Measurements from ENCODE around the gene HMG20B.
"Not testable (repeated sequence)": the region's sequence is repeated elsewhere in the genome, so short reads cannot be mapped to it uniquely, and the experiment has no call there.

DNA sequence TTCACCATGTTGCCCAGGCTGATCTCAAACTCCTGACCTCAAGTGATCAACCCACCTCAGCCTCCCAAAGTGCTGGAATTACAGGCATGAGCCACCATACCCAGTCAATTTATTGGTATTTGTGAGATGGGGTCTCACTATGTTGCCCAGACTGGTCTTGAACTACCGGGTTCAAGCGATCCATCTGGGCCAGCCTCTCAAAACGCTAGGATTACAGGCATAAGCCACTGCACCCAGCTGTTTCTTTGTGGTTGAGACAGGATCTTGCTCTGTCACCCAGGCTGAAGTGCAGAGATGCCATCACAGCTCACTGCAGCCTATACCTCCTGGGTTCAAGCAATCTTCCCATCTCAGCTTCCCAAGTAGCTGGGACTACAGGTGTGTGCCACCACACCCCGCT, 9.0 kb downstream of the HMG20B start:
- not testable (repeated sequence) for TF ChIP-seq POLR2AphosphoS5, POLR2A (IDR thresholded peaks at IDR 0.05)
- TF ChIP-seq, protein P1, sequence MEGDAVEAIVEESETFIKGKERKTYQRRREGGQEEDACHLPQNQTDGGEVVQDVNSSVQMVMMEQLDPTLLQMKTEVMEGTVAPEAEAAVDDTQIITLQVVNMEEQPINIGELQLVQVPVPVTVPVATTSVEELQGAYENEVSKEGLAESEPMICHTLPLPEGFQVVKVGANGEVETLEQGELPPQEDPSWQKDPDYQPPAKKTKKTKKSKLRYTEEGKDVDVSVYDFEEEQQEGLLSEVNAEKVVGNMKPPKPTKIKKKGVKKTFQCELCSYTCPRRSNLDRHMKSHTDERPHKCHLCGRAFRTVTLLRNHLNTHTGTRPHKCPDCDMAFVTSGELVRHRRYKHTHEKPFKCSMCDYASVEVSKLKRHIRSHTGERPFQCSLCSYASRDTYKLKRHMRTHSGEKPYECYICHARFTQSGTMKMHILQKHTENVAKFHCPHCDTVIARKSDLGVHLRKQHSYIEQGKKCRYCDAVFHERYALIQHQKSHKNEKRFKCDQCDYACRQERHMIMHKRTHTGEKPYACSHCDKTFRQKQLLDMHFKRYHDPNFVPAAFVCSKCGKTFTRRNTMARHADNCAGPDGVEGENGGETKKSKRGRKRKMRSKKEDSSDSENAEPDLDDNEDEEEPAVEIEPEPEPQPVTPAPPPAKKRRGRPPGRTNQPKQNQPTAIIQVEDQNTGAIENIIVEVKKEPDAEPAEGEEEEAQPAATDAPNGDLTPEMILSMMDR (IDR thresholded peaks at IDR 0.05): not testable (repeated sequence)
